ENCODE results near the gene CHTOP.

DNA sequence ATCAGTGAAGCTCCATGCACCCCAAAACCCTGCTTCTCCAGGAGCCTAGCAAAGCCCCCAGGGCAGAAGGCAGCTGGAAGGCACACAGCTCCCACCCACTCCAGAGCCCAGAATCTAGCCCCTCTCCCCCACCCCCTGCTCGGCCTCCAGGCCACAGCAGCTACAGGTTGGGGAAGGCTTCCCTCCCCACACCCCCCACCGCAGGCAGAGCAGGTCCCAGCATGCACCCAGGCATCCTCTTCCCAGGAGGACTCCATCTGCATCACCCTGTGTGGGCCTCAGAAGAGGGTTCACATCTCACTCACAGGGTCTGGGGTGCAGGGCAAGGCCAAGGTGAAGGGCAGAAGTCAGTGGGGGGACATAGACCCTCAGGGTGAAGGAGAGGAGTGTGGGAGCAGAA lies 18.5 kb upstream of the CHTOP start:
- no peak for TF ChIP-seq POLR2A (IDR thresholded peaks at IDR 0.05)
- TF ChIP-seq, protein P1, sequence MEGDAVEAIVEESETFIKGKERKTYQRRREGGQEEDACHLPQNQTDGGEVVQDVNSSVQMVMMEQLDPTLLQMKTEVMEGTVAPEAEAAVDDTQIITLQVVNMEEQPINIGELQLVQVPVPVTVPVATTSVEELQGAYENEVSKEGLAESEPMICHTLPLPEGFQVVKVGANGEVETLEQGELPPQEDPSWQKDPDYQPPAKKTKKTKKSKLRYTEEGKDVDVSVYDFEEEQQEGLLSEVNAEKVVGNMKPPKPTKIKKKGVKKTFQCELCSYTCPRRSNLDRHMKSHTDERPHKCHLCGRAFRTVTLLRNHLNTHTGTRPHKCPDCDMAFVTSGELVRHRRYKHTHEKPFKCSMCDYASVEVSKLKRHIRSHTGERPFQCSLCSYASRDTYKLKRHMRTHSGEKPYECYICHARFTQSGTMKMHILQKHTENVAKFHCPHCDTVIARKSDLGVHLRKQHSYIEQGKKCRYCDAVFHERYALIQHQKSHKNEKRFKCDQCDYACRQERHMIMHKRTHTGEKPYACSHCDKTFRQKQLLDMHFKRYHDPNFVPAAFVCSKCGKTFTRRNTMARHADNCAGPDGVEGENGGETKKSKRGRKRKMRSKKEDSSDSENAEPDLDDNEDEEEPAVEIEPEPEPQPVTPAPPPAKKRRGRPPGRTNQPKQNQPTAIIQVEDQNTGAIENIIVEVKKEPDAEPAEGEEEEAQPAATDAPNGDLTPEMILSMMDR (IDR thresholded peaks at IDR 0.05), result no peak
